ENCODE results near the gene SLC9A9. TPM values are rescaled to one million over a fixed set of nuclear protein-coding genes. Genes with fewer than 3 reads are reported as not detected.

SLC9A9 gene
- total and polyA plus RNA-seq, 4 donors, result 3.3 to 15.0 (median 6.1) TPM

DNA sequence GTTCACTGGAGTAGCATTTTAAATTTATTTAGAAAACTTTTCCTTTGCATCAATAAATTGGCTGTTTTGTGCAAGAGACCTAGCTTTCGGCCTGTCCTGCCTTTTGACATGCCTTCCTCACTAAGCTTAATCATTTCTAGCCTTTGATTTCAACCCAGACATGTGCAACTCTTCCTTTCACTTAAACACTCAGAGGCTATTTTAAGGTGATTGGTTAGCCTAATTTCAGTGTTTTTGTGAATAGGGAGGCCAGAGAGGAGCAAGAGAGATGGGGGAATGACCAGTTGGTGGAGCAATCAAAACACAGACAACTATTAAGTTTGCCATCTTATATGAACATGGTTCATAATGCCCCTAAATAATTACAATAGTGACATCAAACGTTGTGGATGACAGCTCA is 333.4 kb downstream of the SLC9A9 start (continued):
- TF ChIP-seq ZBTB33 (IDR thresholded peaks at IDR 0.05) (no peak), REST (IDR thresholded peaks at IDR 0.05) (no peak), YY1 (IDR thresholded peaks at IDR 0.05) (no peak), HNF4G (IDR thresholded peaks at IDR 0.05) (no peak)

DNA sequence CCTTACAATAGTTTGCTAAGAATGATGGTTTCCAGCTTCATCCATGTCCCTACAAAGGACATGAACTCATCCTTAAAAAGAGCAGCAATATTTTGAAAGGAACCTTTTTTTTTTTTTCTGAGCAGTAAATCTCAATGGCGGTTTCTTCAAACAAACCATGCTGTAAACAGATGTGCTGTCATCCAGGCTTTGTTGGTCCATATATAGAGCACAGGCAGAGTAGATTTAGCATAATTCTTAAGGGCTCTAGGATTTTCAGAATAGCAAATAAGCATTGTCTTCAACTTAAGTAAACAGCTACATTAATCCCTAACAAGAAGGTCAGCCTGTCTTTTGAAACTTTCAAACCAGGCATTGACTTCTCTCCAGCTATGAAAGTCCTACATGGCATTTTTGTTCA is 334.2 kb downstream of the SLC9A9 start:
- Histone ChIP-seq H3K4me3 (ENCODE audit: low read depth in 1 of 3, low read length in 3 of 3) (no peak overlapping the region), H3K9ac (ENCODE audit: low read depth in 1 of 2, low read length in 2 of 2) (no peak overlapping the region), H3K36me3 (ENCODE audit: control insufficient read depth in 4 of 4, insufficient read depth in 3 of 4, low read depth in 1 of 4, low read length in 3 of 4) (no peaks in the 10 kb centered on the region), H3K27me3 (ENCODE audit: control insufficient read depth in 4 of 4, insufficient read depth in 4 of 4, low read length in 3 of 4) (no peaks in the 10 kb centered on the region), H3K27ac (ENCODE audit: low read depth in 1 of 2, low read length in 2 of 2) (no peak overlapping the region), H3K9me3 (ENCODE audit: control insufficient read depth in 4 of 4, low read length in 3 of 4) (no peaks in the 10 kb centered on the region), H3K4me1 (ENCODE audit: control insufficient read depth in 4 of 4, insufficient read depth in 4 of 4, low read length in 3 of 4) (no peaks in the 10 kb centered on the region)
- WGBS, result 87% methylated on average over 1 of the region's 1 CpG
- DNase-seq (ENCODE audit: low spot score), result no peak
- no peak for TF ChIP-seq ZBTB33 (IDR thresholded peaks at IDR 0.05)
- no peak for TF ChIP-seq GABPA (IDR thresholded peaks at IDR 0.05 in 1 of 2, conservative IDR thresholded peaks at IDR 0.05 in 1 of 2)
- TF ChIP-seq REST (IDR thresholded peaks at IDR 0.05), result no peak
- TF ChIP-seq RXRA (IDR thresholded peaks at IDR 0.05), result no peak
- no peak for TF ChIP-seq EGR1 (IDR thresholded peaks at IDR 0.05; ENCODE audit: low read depth in 2 of 2)
